GM19397 (cell line): ENCODE results near the gene ARMC6.
"Not testable (repeated sequence)": the region's sequence is repeated elsewhere in the genome, so short reads cannot be mapped to it uniquely, and the experiment has no call there.

Experiments used
- ATAC-seq: cut with Tn5 transposase; IDR thresholded peaks from one replicate; pipeline ENCODE4 v1.9.1; 2021; ENCODE audit warnings: mild to moderate bottlenecking, moderate library complexity; ENCODE audit not compliant: unreplicated experiment

The ARMC6 gene

DNA sequence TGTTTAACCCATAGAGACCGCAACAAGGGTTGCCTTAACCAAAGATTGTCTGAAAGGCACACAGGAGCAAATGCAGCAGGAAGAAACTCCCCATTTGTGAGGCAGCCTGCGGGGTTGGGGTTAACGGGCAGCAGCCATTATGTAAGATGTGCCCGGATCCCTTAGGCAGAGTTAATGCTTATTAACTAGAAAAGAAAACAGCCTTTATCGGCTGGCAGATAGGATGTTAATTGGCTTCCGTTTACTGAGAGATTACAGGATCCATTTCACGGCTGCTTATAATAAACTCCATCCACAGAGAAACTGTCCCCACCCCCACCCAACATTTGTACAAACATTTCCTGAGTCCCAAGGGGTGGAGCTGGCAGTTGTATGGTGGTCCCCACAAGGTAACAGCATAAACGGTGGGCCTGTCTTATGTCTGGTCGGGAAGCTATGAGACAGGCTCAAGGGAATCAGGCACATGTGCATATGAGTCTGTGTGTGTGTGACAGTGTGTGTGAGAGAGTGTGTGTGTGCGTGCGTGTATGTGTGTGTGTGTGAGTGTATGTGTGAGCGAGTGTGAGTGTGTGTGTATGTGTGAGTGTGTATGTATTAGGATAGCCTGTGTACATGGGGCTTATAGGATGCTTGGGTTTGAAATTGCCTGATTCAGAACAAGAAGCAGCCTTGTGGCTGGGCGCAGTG lies 40.9 kb downstream of the ARMC6 start:
- no peak for ATAC-seq

DNA sequence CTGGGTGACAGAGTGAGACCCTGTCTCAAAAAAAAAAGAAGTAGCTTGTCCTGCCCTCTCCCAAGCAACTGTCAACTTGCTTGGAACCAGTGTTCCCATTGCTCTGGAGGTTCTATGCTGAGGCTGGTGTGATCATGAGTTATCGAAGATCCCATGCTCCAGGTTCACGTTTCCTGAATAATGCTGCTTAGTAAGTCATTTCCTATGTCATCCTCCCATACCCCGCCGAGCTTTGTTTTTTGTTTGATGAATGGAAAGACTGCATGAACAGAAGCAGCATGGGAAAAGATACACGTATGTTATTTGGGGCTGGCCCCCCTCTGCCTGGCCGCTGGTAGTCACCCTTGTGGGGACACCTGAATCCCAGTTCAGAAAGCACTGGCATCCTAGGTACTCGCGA lies 41.7 kb downstream of the ARMC6 start:
- no peak for ATAC-seq

DNA sequence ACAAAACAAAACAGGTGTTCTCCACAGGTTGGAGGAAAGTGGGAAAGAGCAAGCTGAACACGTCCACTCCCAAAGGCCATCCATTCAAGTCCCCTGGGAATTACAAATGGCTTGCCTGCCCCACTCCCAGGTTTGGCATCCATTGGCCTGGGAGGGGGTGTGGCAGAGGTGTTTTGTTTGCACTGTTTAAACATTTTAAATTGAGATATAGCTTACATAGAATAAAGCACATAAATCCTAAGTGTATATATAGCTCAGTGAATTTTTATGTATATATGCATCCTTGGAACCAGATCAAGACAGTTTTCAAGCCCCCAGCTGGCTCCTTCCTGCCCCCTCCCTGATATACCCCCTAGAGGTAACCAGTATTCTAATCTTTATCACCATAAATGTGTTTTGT lies 43.1 kb downstream of the ARMC6 start:
- no peak for ATAC-seq

DNA sequence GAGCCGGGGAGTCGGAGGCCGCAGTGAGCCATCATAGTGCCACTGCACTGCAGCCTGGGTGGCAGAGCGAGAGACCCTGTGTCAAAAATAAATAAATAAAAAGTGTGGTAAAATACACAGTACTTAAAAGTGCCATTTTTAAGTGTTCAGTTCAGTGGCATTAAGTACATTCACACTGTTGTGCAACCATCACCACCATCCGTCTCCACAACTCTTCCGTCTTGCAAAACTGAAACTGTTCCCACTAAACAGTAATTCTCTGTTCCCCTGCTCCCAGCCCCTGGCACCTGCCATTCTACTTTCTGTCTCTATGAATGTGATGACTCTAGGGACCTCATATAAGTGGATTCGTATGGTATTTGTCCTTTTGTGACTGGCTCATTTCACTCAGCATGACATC lies 43.7 kb downstream of the ARMC6 start:
- no peak for ATAC-seq

DNA sequence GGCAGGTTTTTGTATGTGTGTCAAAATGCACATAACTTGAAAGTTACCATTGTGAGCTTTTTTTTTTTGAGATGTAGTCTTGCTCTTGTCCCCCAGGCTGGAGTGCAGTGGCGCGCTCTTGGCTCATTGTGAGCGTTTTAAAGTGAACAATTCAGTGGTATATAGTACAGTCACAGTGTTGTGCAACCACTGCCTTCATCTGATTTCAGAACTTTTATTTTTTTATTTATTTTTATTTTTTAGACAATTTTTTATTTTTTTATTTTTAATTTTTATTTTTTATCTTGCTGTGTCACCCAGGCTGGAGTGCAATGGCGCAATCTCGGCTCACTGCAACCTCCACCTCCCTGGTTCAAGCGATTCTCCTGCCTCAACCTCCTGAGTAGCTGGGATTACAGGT lies 45.4 kb downstream of the ARMC6 start:
- ATAC-seq: no peak

DNA sequence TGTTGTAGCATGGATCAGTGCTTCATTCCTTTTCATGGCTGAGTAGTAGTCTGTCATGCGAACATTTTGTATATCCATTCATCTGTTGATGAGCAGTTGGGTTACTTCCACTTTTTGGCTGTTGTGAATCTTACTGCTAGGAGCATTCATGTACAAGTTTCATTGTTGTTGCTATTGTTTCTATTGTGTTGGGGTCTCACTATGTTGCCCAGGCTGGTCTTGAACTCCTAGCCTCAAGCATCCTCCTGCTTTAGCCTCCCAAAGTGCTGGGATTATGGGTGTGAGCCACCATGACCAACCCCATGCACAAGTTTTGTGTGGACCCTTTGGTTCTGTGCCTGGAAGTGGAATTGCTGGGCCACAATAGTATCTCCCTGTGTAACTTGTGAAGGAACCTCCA lies 46.2 kb downstream of the ARMC6 start:
- no peak for ATAC-seq

DNA sequence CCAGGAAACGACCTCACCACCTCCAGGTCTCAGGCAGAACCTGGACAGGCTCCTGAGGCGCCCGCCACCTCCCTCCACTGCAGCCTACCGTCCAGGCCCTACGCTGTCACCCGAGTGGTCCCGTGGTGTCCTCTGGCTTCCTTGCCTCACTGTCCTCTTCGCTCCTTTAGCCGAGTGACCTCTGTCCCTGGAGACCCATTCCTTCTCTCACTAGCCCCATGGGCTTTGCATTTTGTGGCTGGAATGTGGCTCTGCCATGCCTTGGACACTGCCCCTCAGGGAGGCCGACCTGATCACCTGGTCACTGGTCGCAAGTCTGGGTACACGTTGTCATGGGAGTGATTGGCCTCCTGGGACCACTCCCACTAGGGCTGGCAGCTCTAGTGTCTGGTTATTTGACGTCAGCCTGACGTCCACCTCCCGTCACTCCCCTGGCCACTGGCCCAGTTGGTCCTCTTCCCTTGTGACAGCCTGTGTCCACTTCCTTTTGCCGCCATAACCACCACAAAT lies 48.3 kb downstream of the ARMC6 start:
- ATAC-seq: no peak

DNA sequence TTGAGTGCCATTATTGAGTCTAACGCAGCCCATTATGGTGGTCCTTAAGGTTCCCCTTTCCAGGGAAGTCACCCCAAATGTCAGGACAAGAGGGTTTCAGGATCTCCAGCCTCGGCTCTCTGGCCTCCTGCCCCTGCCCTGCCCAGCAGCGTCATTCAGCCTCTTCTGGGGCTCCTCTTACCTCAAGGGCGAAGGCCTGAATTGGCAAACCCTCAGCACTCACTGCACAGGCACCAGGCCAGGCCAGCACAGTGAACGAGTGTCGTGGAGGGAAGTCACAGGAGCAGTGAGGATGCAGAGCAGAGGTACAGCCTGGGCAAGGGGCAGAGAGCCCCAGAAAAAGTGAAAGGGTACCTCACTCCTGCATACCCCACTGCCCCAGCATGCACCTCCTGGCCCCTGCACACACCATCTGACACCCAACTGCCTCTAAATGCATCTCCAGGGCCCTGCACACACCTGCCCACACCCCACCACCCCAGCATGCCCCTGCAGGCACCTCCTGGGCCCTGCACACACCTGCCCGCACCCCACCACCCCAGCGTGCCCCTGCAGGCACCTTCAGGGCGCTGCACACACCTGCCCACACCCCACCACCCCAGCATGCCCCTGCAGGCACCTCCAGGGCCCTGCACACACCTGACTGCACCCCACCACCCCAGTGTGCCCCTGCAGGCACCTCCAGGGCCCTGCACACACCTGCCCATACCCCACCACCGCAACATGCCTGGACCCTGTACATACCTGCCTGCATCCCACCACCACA lies 50.2 kb downstream of the ARMC6 start:
- ATAC-seq: no peak

DNA sequence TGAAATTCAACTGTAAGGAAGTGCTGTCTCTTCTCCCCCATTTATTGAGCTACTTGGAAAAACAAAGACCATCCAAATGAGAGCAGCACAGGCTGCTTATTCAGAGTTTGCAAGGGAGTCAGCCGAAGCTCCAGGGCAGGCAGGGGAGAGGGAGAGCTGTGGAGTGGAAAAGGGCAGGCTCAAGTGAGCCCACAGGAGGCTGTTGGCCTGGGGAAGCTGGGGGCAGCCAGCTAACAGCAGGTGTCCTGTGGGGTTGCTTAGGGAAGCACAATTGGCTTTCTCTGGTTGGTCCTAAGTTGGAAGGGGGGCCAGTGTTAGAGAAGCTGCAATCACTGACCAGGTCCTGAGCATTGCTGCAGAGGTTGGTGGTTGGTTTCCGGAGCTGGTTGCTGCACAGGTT lies 54.3 kb downstream of the ARMC6 start:
- no peak for ATAC-seq

DNA sequence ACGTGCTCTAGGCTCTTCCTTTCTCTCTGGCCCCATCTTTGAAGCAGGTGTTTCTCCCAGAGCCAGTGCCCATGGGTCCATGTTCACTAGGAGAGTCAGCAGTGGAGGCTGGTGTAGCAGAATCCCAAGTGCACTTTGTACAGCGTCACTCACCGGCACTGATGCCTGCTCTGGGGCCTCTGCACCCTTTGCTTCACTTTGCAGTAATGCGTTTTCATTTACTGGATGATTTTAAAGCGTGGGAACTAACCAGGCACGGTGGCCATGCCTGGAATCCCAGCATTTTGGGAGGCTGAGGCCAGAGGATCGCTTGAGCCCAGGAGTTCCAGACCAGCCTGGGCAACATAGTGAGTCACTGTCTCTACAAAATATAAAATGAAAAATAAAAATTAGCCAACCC lies 61.1 kb downstream of the ARMC6 start:
- no peak for ATAC-seq

DNA sequence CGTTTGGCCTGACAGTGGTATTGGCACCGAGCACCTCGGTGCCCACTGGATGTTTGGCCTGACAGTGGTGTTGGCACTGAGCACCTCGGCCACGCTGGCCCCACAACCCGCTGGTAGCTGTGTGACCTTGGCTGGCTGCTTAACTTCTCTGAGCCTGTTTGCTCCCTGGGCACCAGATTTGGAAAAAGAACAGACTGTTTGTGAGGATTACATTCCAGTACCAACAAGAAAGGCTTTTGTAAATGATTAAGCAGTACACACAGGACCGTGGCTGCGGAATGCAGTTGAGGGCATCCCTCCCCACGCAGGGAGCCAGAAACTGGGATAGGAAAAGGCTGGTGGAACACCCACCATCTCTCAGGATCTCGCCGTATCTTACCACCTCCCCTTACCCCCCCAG lies 62.3 kb downstream of the ARMC6 start:
- ATAC-seq: no peak

DNA sequence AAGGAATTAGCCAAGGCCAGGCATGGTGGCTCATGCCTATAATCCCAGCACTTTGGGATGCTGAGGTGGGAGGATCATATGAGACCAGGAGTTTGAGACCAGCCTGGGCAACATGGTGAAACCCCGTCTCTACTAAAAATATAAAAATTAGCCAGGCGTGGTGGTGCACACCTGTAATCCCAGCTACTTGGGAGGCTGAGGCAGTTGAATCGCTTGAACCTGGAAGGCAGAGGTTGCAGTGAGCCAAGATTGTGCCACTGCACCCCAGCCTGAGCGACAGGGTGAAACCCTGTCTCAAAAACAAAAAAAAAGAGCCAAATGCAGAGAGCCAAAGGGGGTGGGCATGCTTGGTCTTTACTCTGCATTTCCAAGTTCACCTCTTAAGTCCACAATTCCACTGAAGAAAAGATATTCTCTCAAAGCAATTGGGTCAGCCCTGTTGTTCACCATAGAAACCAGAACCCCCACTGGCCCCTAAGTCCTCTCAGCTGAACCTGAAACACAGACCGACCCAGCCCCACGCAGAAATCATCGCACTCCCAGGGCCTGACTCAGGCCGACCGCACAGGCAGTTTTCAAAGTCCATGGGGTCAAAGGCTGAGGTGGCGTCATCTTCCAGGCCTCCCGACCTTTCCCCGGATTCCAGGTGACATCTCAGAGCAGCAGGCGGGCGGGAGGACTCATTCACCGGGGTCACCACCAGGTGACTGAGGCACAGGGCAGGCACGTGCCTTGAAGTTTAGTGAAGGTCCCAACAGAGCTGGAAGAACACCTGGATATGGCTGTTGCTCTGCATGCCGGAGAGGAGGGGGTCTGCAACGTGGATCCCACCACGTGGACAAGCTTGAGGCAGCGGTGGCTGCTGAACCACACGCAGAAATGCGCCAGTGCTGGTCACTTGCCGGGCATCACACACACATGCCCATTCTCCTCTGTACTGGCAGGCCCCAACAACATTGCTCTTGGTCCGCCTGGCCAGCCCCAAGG lies 63.5 kb downstream of the ARMC6 start:
- no peak for ATAC-seq

DNA sequence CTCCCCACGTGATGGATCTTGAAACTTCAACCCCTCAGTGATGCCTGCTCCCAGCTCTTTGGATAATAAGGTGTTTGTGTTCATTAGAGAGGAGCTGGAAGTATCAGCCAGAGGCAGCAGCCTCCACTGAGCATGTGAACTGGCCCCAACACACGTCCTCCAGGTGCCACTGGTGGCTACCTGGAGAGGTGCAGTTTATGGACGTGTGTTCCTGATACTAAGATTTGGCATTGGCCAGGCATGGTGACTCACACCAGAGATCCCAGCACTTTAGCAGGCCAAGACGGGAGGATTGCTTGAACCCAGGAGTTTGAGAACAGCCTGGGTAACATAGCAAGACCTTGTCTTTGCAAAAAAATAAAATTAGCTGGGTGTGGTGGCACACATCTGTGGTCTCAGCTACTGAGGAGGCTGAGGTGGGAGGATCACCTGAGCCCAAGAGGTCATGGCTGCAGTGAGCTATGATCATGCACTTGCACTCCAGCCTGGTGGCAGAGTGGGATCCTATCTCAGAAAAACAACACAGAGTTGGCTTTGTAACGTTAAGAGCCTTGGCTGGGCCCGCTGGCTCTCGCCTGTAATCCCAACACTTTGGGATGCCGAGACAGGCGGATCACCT lies 64.8 kb downstream of the ARMC6 start:
- no peak for ATAC-seq

DNA sequence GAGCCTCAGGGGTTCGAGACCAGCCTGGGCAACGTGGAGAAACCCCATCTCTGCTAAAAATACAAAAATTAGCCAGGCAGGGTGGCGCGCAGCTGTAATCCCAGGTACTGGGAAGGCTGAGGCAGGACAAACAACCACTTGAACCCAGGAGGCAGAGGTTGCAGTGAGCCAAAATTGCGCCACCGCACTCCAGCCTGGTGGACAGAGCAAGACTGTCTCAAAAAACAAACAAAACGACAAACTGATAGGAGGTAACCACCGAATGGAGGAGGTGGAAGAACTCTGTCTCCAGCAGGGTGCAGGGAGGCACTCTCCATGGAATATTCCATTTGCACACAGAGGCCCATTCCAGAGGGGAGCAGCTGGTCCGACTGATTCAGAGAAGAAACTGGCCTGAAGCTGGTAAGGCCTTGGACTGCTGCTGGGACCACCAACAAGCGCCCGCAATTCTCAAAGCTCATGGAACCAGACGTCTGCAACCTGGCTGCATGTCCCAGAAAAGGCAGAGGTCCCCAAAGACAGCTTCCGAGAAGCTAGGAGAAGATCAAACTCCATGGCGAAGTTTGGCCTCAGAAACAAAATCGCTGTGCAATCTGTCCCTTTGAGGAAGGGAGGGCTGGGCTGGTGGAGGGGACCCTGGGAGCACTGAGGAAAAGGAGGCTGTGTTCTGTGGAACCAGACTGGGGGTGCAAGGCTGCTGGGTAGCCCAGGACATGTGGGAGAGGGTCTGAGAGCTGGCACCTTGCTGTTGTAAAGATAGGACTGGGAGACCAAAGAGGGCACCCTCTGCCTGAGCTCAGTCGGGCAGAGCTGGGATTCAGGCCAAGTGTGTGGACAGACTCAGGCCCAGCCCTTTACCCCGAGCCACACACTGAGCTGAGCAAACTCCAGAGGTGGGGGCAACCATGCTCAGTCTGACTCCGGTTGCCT lies 65.6 kb downstream of the ARMC6 start:
- no peak for ATAC-seq

DNA sequence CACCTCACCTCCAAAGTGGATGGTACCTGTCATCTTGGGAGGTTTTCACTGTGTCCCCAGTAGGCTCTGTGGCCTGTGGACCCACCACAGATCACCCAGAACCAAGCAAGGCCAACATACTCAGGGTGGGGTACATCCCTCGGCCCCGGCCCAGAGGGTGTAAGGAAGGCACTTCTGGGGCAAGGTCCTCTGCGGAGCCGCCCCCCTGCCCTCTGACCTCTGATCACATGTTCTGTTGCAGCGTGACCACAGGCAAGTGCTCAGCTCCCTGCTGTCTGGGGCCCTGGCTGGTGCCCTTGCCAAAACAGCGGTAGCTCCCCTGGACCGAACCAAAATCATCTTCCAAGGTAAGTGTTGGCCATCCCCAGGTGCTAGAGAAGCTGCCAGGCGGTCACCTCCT lies 68.1 kb downstream of the ARMC6 start:
- no peak for ATAC-seq

DNA sequence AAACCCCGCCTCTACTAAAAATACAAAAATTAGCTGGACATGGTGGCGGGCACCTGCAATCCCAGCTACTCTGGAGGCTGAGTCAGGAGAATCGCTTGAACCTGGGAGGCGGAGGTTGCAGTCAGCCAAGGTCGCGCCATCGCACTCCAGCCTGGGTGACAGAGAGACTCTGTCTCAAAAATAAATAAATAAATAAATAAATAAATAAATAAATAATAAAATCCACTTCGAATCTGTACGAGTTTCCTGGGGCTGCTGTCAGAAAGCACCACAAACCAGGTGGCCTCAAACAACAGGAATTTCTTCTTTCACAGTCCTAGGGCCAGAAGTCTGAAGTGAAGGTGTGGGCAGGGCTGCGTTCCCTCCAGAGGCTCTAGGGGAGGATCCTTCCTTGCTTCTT lies 69.2 kb downstream of the ARMC6 start:
- ATAC-seq: not testable (repeated sequence)

DNA sequence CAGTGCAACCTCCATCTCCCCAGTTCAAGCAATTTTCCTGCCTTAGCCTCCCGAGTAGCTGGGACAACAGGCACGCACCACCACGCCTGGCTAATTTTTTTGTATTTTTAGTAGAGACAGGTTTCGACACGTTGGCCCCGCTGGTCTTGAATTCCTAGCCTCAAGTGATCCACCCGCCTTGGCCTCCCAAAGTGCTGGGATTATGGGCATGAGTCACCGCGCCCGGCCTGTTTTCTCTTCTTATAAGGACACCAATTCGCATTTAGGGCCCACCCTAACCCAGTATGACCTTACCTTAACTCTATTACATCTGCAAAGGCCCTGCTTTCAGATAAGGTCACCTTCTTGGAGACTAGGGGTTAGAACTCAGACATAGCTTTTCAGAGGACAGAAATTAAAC lies 69.8 kb downstream of the ARMC6 start:
- no peak for ATAC-seq

DNA sequence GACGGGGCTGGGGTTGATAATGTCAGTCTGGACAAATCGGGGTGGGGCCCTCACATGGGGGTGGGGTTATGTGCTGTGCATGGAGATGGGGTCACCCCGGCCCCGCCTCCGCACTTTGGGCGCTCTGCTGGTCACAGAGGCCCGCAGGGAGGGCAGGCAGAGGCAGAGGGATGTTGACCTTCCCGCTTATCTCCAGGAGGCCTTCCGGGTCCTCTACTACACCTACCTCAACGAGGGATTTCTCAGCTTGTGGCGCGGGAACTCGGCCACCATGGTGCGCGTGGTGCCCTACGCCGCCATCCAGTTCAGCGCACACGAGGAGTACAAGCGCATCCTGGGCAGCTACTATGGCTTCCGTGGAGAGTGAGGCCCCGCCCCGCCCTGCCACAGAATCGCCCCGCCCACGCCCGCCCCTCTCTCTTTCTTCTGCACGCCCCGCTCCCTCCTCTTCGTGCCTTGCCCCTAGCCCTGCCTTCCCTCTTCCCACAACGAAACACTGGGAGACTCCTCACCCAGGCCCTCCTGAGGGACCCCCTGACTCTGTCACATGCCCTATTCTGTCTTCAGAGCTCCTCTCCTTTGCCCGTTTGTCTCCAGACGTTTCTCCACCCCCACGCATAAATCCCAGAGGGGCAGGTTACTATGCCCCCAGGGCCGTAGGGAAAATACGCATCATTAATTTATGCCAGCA lies 72.1 kb downstream of the ARMC6 start:
- no peak for ATAC-seq

DNA sequence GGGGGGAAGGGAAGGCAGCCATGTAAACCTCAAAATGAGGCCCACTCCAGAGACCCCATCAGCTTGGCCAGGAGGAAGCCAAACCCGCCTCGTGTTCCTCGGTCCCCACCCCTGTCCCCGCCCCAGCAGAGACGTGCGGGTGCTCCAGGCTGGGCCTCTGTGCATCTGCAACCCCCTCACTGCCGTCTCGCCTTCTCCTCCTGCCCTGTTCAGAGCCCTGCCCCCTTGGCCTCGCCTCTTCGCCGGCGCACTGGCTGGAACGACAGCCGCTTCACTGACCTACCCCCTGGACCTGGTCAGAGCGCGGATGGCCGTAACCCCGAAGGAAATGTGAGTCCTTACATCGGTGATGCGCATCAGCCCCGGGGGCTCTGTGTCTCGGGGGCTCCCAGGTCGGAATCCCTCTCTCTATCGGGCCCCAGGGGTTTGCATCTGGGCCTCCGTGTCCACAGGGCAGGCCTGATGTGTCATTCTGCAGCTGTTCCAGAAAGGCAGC lies 72.7 kb downstream of the ARMC6 start:
- no peak for ATAC-seq
